C4-2B (cell line): Measurements from ENCODE around the gene PDGFA.

Source experiments
- ZFX ChIP-seq: fragments of 450-650 bp; IDR thresholded peaks from 2 replicates; pipeline ENCODE4 v1.6.1; 2017
- TF ChIP-seq, protein P1 (sequence below): fragments of 450-650 bp; conservative IDR thresholded peaks from 2 replicates; pipeline ENCODE4 v1.5.1; 2017; ENCODE audit warnings: mild to moderate bottlenecking

DNA sequence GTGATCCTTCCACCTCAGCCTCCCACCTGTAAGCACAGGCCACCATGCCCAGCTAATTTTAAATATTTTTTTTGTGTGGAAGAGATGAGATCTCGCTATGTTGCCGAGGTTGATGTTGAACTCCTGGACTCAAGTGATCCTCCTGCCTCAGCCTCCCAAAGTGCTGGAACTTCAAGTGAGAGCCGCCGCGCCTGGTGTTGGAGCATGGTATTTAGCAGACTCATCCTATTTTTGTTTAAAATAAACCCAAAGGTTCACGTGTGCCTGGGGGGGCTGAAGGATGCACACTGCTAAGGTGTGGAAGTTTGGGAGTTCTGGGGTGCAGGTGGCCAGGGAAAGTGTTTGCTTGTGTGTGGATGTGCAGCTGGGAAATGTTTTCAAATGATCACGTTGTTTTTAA is 18.1 kb downstream of the PDGFA start:
- TF ChIP-seq, protein P1, sequence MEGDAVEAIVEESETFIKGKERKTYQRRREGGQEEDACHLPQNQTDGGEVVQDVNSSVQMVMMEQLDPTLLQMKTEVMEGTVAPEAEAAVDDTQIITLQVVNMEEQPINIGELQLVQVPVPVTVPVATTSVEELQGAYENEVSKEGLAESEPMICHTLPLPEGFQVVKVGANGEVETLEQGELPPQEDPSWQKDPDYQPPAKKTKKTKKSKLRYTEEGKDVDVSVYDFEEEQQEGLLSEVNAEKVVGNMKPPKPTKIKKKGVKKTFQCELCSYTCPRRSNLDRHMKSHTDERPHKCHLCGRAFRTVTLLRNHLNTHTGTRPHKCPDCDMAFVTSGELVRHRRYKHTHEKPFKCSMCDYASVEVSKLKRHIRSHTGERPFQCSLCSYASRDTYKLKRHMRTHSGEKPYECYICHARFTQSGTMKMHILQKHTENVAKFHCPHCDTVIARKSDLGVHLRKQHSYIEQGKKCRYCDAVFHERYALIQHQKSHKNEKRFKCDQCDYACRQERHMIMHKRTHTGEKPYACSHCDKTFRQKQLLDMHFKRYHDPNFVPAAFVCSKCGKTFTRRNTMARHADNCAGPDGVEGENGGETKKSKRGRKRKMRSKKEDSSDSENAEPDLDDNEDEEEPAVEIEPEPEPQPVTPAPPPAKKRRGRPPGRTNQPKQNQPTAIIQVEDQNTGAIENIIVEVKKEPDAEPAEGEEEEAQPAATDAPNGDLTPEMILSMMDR, result no peak
- TF ChIP-seq ZFX, result no peak
